ENCODE measurements around the gene NCKAP5. TPM values are rescaled to one million over a fixed set of nuclear protein-coding genes. Genes with fewer than 3 reads are reported as not detected.

The NCKAP5 gene
- total RNA-seq, 2 donors from 2014 or later, result 0.78 to 2.6 TPM

- 82 to 83% methylated on average over 18 of the region's 18 CpGs for WGBS, 2 donors
- intact Hi-C loops (cut with DNase I), result no loop called here
- H3K36me3 ChIP-seq (replicated peaks in 1 of 2; ENCODE audit: insufficient read depth in 1 of 2, low read depth in 2 of 2), result no peaks in the 10 kb centered on the region
- DNase-seq, result no peak
- no peak overlapping the region for H3K27ac ChIP-seq
- no peaks in the 10 kb centered on the region for H3K9me3 ChIP-seq
- no peaks in the 10 kb centered on the region for H3K27me3 ChIP-seq
- no peak for ATAC-seq
- H3K4me3 ChIP-seq, result no peak overlapping the region
- H3K4me1 ChIP-seq, result peaks cover 1% of the 10 kb centered on the region
- no peak for TF ChIP-seq CTCF (IDR thresholded peaks at IDR 0.05)
- TF ChIP-seq POLR2A (IDR thresholded peaks at IDR 0.05), result no peak
Measured at GRCh38 chr2:132645722-132646539, 922.3 kb downstream of the NCKAP5 start.

GRCh38 chr2:132645176-132645575 lies 923.1 kb downstream of the NCKAP5 start:
- no peak for TF ChIP-seq POLR2A (IDR thresholded peaks at IDR 0.05)
- peak in 1 of 7 experiments; percentile 12 for TF ChIP-seq CTCF (IDR thresholded peaks at IDR 0.05)
- intact Hi-C loops (cut with DNase I), result no loop called here
- Histone ChIP-seq H3K4me1 (no peaks in the 10 kb centered on the region), H3K36me3 (replicated peaks in 1 of 2; ENCODE audit: insufficient read depth in 1 of 2, low read depth in 2 of 2) (no peaks in the 10 kb centered on the region), H3K9me3 (no peaks in the 10 kb centered on the region), H3K27me3 (no peaks in the 10 kb centered on the region), H3K27ac (no peak overlapping the region), H3K4me3 (no peak overlapping the region)
- DNase-seq, result peak in 2 of 4 donors; percentile 29 to 61
- WGBS, 2 donors, result 85 to 91% methylated on average over 35 of the region's 35 CpGs
- ATAC-seq, result peak; percentile 63

GRCh38 chr2:132642415-132642814 lies 925.8 kb downstream of the NCKAP5 start:
- Histone ChIP-seq H3K27ac (no peak overlapping the region), H3K4me3 (no peak overlapping the region), H3K9me3 (no peaks in the 10 kb centered on the region), H3K27me3 (no peaks in the 10 kb centered on the region), H3K4me1 (no peaks in the 10 kb centered on the region), H3K36me3 (replicated peaks in 1 of 2; ENCODE audit: insufficient read depth in 1 of 2, low read depth in 2 of 2) (no peaks in the 10 kb centered on the region)
- WGBS, 2 donors, result 54 to 74% methylated on average over 2 of the region's 2 CpGs
- no peak for ATAC-seq
- DNase-seq, result no peak
- intact Hi-C loops (cut with DNase I), result no loop called here
- TF ChIP-seq POLR2A (IDR thresholded peaks at IDR 0.05), result no peak
- no peak for TF ChIP-seq CTCF (IDR thresholded peaks at IDR 0.05)

- Histone ChIP-seq H3K4me3 (no peak overlapping the region), H3K36me3 (replicated peaks in 1 of 2; ENCODE audit: insufficient read depth in 1 of 2, low read depth in 2 of 2) (no peaks in the 10 kb centered on the region), H3K4me1 (no peaks in the 10 kb centered on the region), H3K9me3 (no peaks in the 10 kb centered on the region), H3K27ac (no peak overlapping the region), H3K27me3 (no peaks in the 10 kb centered on the region)
- no peak for TF ChIP-seq POLR2A (IDR thresholded peaks at IDR 0.05)
- no peak for TF ChIP-seq CTCF (IDR thresholded peaks at IDR 0.05)
- DNase-seq (no peak), ATAC-seq (no peak)
- intact Hi-C loops (cut with DNase I), result no loop called here
Measured at GRCh38 chr2:132641819-132642218, 926.4 kb downstream of the NCKAP5 start.

GRCh38 chr2:132640116-132640515 lies 928.1 kb downstream of the NCKAP5 start:
- Histone ChIP-seq H3K36me3 (replicated peaks in 1 of 2; ENCODE audit: insufficient read depth in 1 of 2, low read depth in 2 of 2) (no peaks in the 10 kb centered on the region), H3K27ac (no peak overlapping the region), H3K27me3 (no peaks in the 10 kb centered on the region), H3K4me1 (peaks cover 6% of the 10 kb centered on the region), H3K4me3 (no peak overlapping the region), H3K9me3 (no peaks in the 10 kb centered on the region)
- TF ChIP-seq POLR2A (IDR thresholded peaks at IDR 0.05) (no peak), CTCF (IDR thresholded peaks at IDR 0.05) (no peak)
- intact Hi-C loops (cut with DNase I), result no loop called here
- no peak for DNase-seq
- ATAC-seq, result no peak
